Vagina (tissue), 2 donors: Measurements from ENCODE around the gene GHRHR. TPM values are rescaled to one million over a fixed set of nuclear protein-coding genes. Genes with fewer than 3 reads are reported as not detected.

Source experiments
- DNase-seq, 2 donors: peaks; one replicate each; pipeline ENCODE4 v3.0.0-alpha.2; 2017; ENCODE audit errors: extremely low spot score in 2 of 2
- H3K27ac ChIP-seq: fragments of 200-600 bp; sonication (generic); one replicate; pipeline ENCODE4 v1.5.1; 2019
- H3K27me3 ChIP-seq: fragments of 200-600 bp; sonication (generic); one replicate; pipeline ENCODE4 v1.5.1; 2019
- H3K36me3 ChIP-seq, 2 donors: fragments of 200-600 bp; sonication (generic); one replicate each; pipeline ENCODE4 v1.5.1; 2017 to 2019
- H3K4me1 ChIP-seq: fragments of 200-600 bp; sonication (generic); one replicate; pipeline ENCODE4 v1.5.1; 2019
- H3K4me3 ChIP-seq, 2 donors: fragments of 200-600 bp; sonication (generic); 1 replicate in 1 of 2; 2 replicates in 1 of 2; pipeline ENCODE4 v1.5.1; 2016 to 2019
- H3K9me3 ChIP-seq: fragments of 200-600 bp; sonication (generic); one replicate; pipeline ENCODE4 v1.5.1; 2019
- CTCF ChIP-seq, 3 experiments: fragments of 450-650 bp in 2 of 3; fragments of 200-600 bp in 1 of 3; sonication (generic) in 1 of 3; IDR thresholded peaks; one replicate each; pipeline ENCODE4 v1.5.1; 2017 to 2019; ENCODE audit warnings: antibody characterized with exemption in 3 of 3, mild to moderate bottlenecking in 2 of 3, moderate library complexity in 2 of 3
- POLR2A ChIP-seq, 2 donors: fragments of 450-650 bp; IDR thresholded peaks; one replicate each; pipeline ENCODE4 v1.6.1; 2017; ENCODE audit warnings: antibody characterized with exemption in 2 of 2, mild to moderate bottlenecking in 2 of 2, moderate library complexity in 2 of 2
- intact Hi-C: fragments of 100-400 bp; cut with DNase I; formaldehyde crosslinking; loops from one replicate; pipeline ENCODE4 v1.15.1; 2023
- total RNA-seq: library from RNA; depleted of rRNA; stranded (reverse); fragments of >200 nt; gene quantifications from one replicate; pipeline ENCODE4 v1.2.3, GENCODE V29; 2016

The GHRHR gene
- total RNA-seq, 1 donor from 2014 or later: not detected

GRCh38 chr7:31028417-31028992, 64.8 kb downstream of the GHRHR start:
- intact Hi-C loops: no loop called here
- no peak for TF ChIP-seq POLR2A (IDR thresholded peaks at IDR 0.05)
- no peak for TF ChIP-seq CTCF (IDR thresholded peaks at IDR 0.05)
- H3K27ac ChIP-seq: no peak overlapping the region

More at GRCh38 chr7:31028417-31028992, 64.8 kb downstream of the GHRHR start:
- Histone ChIP-seq H3K27me3 (no peaks in the 10 kb centered on the region), H3K4me3 (no peak overlapping the region), H3K9me3 (no peaks in the 10 kb centered on the region), H3K4me1 (peaks cover 19% of the 10 kb centered on the region), H3K36me3 (no peaks in the 10 kb centered on the region)
- DNase-seq: no peak

Other genes with a start within 250 kb of the GHRHR start
- 5.6 TPM for gene INMT, start 211.8 kb upstream of the GHRHR start, total RNA-seq
- gene MINDY4, start 192.5 kb upstream of the GHRHR start, total RNA-seq: 10.3 TPM
- gene AQP1, start 52.1 kb upstream of the GHRHR start, total RNA-seq: 243 TPM
- gene ADCYAP1R1, start 88.4 kb downstream of the GHRHR start, total RNA-seq: 12.0 TPM